Measurements from ENCODE around the gene KDM4B. TPM values are rescaled to one million over a fixed set of nuclear protein-coding genes. Genes with fewer than 3 reads are reported as not detected.

Gene KDM4B
- total RNA-seq, 6 experiments from 2014 or later: 17.0 to 27.2 (median 20.3) TPM

DNA sequence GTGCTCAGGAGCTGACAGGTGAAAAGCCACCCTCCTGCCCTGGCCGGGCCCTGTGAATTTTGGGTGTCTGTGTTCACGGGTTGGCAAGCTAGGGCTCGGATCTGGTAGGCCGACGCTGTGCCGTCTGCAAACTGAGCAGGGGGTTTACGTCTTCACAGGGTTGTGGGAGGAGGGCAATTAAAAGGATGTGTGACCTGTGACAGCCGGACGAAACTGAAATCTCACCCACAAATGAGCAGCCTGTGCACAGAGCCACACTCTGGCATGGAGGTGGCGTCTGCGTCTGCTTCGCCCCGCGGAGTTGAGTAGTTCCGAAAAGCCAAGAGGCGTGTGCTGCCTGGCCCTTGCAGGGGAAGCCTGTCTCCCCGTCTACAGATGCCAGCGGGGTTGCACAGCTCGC lies 117.3 kb downstream of the KDM4B start:
- Mint-ChIP-seq H3K27me3 (ENCODE audit: insufficient read depth) (peaks cover 4% of the 10 kb centered on the region), H3K9me3 (no peaks in the 10 kb centered on the region), H3K27ac (no peak overlapping the region), H3K4me3 (no peak overlapping the region), H3K36me3 (ENCODE audit: low read depth) (no peaks in the 10 kb centered on the region), H3K4me1 (ENCODE audit: low read depth) (no peaks in the 10 kb centered on the region)
- DNase-seq: no peak
- TF ChIP-seq, protein P1, sequence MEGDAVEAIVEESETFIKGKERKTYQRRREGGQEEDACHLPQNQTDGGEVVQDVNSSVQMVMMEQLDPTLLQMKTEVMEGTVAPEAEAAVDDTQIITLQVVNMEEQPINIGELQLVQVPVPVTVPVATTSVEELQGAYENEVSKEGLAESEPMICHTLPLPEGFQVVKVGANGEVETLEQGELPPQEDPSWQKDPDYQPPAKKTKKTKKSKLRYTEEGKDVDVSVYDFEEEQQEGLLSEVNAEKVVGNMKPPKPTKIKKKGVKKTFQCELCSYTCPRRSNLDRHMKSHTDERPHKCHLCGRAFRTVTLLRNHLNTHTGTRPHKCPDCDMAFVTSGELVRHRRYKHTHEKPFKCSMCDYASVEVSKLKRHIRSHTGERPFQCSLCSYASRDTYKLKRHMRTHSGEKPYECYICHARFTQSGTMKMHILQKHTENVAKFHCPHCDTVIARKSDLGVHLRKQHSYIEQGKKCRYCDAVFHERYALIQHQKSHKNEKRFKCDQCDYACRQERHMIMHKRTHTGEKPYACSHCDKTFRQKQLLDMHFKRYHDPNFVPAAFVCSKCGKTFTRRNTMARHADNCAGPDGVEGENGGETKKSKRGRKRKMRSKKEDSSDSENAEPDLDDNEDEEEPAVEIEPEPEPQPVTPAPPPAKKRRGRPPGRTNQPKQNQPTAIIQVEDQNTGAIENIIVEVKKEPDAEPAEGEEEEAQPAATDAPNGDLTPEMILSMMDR (IDR thresholded peaks at IDR 0.05): no peak

DNA sequence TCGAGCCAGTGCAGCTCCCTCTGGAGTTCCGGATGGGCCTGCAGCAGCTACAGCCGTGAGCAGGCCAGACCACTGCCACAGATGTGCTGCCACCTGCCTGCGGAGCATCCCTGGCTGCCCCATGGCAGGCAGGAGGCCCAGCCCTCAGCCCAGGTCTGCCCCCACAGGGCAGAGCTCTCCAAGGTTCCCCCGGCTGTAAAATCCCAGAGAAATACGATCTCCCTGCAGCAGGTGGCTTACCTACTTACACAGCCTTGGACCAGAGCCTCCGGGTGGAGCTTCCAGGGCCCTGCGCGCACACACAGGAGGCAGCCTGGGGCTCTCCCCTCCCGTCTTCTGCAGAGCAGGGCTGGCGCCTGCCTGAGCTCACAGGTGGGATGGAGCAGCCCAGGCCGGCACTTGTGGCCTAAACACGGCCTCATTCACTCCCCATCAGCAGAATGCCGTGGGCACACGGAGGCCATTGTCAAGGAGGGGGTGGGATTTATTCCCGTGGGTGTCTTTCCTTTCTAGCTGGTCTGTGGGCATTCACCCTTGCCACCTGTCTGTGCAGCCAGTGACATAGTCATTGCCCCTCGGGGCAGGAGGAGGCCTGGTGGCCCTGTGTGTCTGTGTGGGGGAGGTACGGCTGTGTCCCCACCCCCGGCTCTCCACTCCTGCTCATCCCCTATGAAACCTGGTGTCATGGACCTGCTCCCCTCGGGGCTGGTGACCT lies 118.0 kb downstream of the KDM4B start:
- no peaks in the 10 kb centered on the region for H3K9me3 Mint-ChIP-seq
- H3K4me3 Mint-ChIP-seq: no peak overlapping the region
- TF ChIP-seq, protein P1 (IDR thresholded peaks at IDR 0.05): peak; percentile 9; the same call in 1 of the 2 replicates
- peaks cover 4% of the 10 kb centered on the region for H3K27me3 Mint-ChIP-seq (ENCODE audit: insufficient read depth)
- no peak overlapping the region for H3K27ac Mint-ChIP-seq
- no peaks in the 10 kb centered on the region for H3K36me3 Mint-ChIP-seq (ENCODE audit: low read depth)
- no peaks in the 10 kb centered on the region for H3K4me1 Mint-ChIP-seq (ENCODE audit: low read depth)
- no peak for DNase-seq

DNA sequence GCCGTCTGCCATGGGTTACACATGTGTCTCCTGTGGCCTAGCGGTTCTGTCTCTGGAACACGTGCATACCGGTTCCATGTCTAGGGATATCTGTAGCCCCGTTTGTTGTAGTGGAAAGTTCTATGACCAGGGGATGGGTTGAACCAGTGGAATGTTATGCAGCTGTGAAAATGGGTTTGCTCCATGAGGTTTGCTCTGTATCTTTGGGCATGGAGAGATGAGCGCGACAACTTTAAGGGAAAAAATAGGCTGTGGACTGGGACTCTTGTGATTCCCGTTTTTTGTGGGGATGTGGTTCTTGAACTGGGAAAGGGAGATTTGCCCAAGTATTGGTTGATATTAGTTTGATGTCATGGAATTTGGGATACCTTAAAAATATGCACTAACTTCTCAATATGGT lies 120.4 kb downstream of the KDM4B start:
- Mint-ChIP-seq H3K27ac (no peak overlapping the region), H3K27me3 (ENCODE audit: insufficient read depth) (peaks cover 6% of the 10 kb centered on the region), H3K9me3 (no peaks in the 10 kb centered on the region), H3K4me3 (no peak overlapping the region), H3K4me1 (ENCODE audit: low read depth) (no peaks in the 10 kb centered on the region), H3K36me3 (ENCODE audit: low read depth) (no peaks in the 10 kb centered on the region)
- no peak for DNase-seq
- TF ChIP-seq, protein P1 (IDR thresholded peaks at IDR 0.05): no peak

DNA sequence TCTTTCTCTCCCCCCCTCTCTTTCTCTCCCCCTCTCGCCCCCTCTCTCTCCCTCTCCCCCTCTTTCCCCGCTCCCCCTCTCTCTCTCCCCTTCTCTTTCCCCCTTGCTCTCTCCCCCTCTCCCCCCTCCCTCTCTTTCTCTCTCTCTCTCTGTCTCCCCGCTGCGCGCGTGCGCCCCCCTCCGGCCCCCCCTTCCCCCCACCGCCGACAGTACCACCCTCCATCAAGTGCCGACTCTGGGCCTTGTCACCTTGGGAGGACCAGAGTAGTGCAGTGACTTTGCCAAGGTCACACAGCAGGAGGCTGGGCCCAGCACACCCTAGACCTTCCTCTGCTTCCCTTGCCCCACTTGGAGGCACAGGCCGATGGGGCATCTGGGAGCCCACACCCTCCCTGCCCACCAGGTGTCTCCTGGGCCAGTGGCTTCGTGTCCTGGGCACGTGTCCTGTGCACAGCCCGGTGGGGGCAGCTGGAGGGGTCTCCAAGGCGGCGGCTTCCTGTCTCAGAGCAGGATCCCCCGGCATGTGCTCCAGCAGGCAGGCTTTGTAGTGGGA lies 121.6 kb downstream of the KDM4B start:
- no peaks in the 10 kb centered on the region for H3K36me3 Mint-ChIP-seq (ENCODE audit: low read depth)
- no peaks in the 10 kb centered on the region for H3K4me1 Mint-ChIP-seq (ENCODE audit: low read depth)
- H3K27me3 Mint-ChIP-seq (ENCODE audit: insufficient read depth): peaks cover 6% of the 10 kb centered on the region
- DNase-seq: no peak
- H3K27ac Mint-ChIP-seq: no peak overlapping the region
- no peaks in the 10 kb centered on the region for H3K9me3 Mint-ChIP-seq
- H3K4me3 Mint-ChIP-seq: no peak overlapping the region
- TF ChIP-seq, protein P1 (IDR thresholded peaks at IDR 0.05): no peak

DNA sequence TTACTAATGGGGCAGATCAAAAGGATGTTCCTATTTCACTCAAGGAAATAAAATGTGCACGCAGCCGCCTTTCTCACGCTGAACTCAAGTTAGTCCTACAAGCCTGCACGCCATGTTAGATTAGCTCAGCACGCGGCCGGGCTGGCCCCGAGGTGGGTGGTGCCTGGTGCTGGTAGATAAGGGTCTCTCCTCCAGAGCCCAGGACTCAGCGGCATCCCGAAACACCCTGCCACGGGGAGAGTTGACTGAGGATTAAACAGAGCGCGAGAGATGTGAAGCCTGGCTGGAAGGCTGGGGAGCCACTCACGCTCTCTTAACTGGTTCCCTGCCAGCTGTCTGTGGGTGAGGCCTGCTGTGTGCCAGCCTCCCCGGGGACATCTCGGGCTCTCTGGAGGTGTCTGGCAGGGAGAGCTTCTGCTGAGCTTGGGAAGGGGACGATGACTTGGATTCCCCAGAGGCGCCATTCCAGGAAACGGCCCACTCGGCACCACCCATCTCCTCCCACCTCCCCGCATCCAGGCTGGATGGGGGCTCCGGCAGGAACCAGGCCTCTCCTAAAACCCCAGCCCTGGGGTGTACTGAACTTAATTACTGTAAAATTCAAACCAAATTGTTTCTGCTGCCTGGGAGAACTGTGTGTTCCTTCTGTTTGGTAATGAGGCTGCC lies 122.2 kb downstream of the KDM4B start:
- Mint-ChIP-seq H3K27ac (peak overlapping the region; percentile 24; the same call in 1 of the 2 replicates), H3K4me3 (no peak overlapping the region), H3K9me3 (no peaks in the 10 kb centered on the region), H3K36me3 (ENCODE audit: low read depth) (no peaks in the 10 kb centered on the region), H3K27me3 (ENCODE audit: insufficient read depth) (peaks cover 6% of the 10 kb centered on the region), H3K4me1 (ENCODE audit: low read depth) (no peaks in the 10 kb centered on the region)
- DNase-seq: no peak
- TF ChIP-seq, protein P1 (IDR thresholded peaks at IDR 0.05): no peak

Measured in HFFc6 (cell line).